Small intestine (tissue), 7 donors: ENCODE measurements around the gene SUGCT. TPM values are rescaled to one million over a fixed set of nuclear protein-coding genes. Genes with fewer than 3 reads are reported as not detected.

Experiments used
- DNase-seq, 2 donors: peaks; one replicate each; pipeline versions ENCODE4 v3.0.0 to v3.0.0-alpha.2; 2013
- FAIRE-seq: peaks from 2 replicates; lab custom pipeline; 2012; peaks lifted over from hg19 to GRCh38; lab: Jason Lieb, UNC
- H3K27ac ChIP-seq, 3 donors: one replicate each; pipeline ENCODE4 v1.5.1; 2013; ENCODE audit warnings: low read length in 2 of 3, mild to moderate bottlenecking in 2 of 3, control low read depth in 1 of 3, inconsistent platforms in 1 of 3, low read depth in 1 of 3, moderate library complexity in 1 of 3
- H3K27me3 ChIP-seq, 3 donors: one replicate each; pipeline ENCODE4 v1.6.1; 2013; ENCODE audit warnings: low read length in 3 of 3, inconsistent platforms in 1 of 3; ENCODE audit not compliant: control insufficient read depth in 3 of 3, insufficient read depth in 3 of 3
- H3K36me3 ChIP-seq, 3 donors: one replicate each; pipeline ENCODE4 v1.6.1; 2013; ENCODE audit warnings: low read length in 3 of 3, inconsistent platforms in 1 of 3, low read depth in 1 of 3, mild to moderate bottlenecking in 1 of 3, moderate library complexity in 1 of 3; ENCODE audit not compliant: control insufficient read depth in 3 of 3, insufficient read depth in 2 of 3
- H3K4me1 ChIP-seq, 3 donors: one replicate each; pipeline ENCODE4 v1.6.1; 2013; ENCODE audit warnings: low read length in 2 of 3, inconsistent platforms in 1 of 3, low read depth in 1 of 3, mild to moderate bottlenecking in 1 of 3, moderate library complexity in 1 of 3; ENCODE audit not compliant: control insufficient read depth in 3 of 3, insufficient read depth in 2 of 3
- H3K4me3 ChIP-seq, 3 donors: one replicate each; pipeline ENCODE4 v1.5.1; 2013; ENCODE audit warnings: low read length in 3 of 3, control low read depth in 1 of 3, inconsistent platforms in 1 of 3, low read depth in 1 of 3, mild to moderate bottlenecking in 1 of 3, moderate library complexity in 1 of 3
- H3K9me3 ChIP-seq, 2 donors: one replicate each; pipeline ENCODE4 v1.6.1; 2013; ENCODE audit warnings: low read depth in 1 of 2, low read length in 1 of 2; ENCODE audit not compliant: control insufficient read depth in 2 of 2, insufficient read depth in 1 of 2
- WGBS, 3 donors: extraction: QIAGEN DNeasy Blood & Tissue Kit; methylation state at CpG; one replicate each; pipeline ENCODE4 v1.1.7; 2013; 5-methylcytosine and 5-hydroxymethylcytosine counted together
- polyA plus RNA-seq, 4 donors: library from polyadenylated mRNA; stranded (reverse) in 3 of 4; unstranded in 1 of 4; fragments of 200-250 nt in 3 of 4; fragments of 120-200 nt in 1 of 4; gene quantifications; one replicate each; pipeline versions ENCODE4 v1.2.1 to v1.2.3, GENCODE V29; 2013
- donor health status: healthy with polysubstance abuse.
- donor health status: control.
- donor health status: control.
- donor health status: Bipolar disorder and iron deficiency.
- donor health status: healthy.

Gene SUGCT
- polyA plus RNA-seq, 4 donors: 0.54 to 26.9 (median 2.5) TPM

GRCh38 chr7:40808378-40808942, 673.7 kb downstream of the SUGCT start:
- no peaks in the 10 kb centered on the region for H3K27me3 ChIP-seq
- H3K4me3 ChIP-seq: no peak overlapping the region
- H3K27ac ChIP-seq: no peak overlapping the region
- FAIRE-seq: no peak
- H3K4me1 ChIP-seq: no peaks in the 10 kb centered on the region
- DNase-seq: no peak
- H3K36me3 ChIP-seq: no peaks in the 10 kb centered on the region
- no peaks in the 10 kb centered on the region for H3K9me3 ChIP-seq

GRCh38 chr7:40810274-40810673, 675.5 kb downstream of the SUGCT start:
- FAIRE-seq (no peak), DNase-seq (no peak)
- Histone ChIP-seq H3K27ac (no peak overlapping the region), H3K4me1 (no peaks in the 10 kb centered on the region), H3K9me3 (no peaks in the 10 kb centered on the region), H3K36me3 (no peaks in the 10 kb centered on the region), H3K27me3 (no peaks in the 10 kb centered on the region), H3K4me3 (no peak overlapping the region)
- WGBS, 3 donors: 81 to 96% (median 92%) methylated on average over 1 of the region's 1 CpG

GRCh38 chr7:40811666-40812065, 676.9 kb downstream of the SUGCT start:
- Histone ChIP-seq H3K27me3 (no peaks in the 10 kb centered on the region), H3K9me3 (peaks cover 0 to 9% of the 10 kb centered on the region in 2 donors), H3K27ac (no peak overlapping the region), H3K4me1 (no peaks in the 10 kb centered on the region), H3K36me3 (no peaks in the 10 kb centered on the region), H3K4me3 (no peak overlapping the region)
- 92 to 100% (median 95%) methylated on average over 1 of the region's 1 CpG for WGBS, 3 donors
- DNase-seq (no peak), FAIRE-seq (no peak)

- WGBS, 3 donors: 85 to 97% (median 89%) methylated on average over 2 of the region's 2 CpGs
- H3K27me3 ChIP-seq: no peaks in the 10 kb centered on the region
- H3K36me3 ChIP-seq: no peaks in the 10 kb centered on the region
- H3K4me1 ChIP-seq: no peaks in the 10 kb centered on the region
- H3K27ac ChIP-seq: no peak overlapping the region
- H3K4me3 ChIP-seq: no peak overlapping the region
- FAIRE-seq (no peak), DNase-seq (no peak)
- H3K9me3 ChIP-seq: peaks cover 0 to 9% of the 10 kb centered on the region in 2 donors
These were observed 680.2 kb downstream of the SUGCT start for GRCh38 chr7:40815022-40815421.

- H3K9me3 ChIP-seq: peaks cover 0 to 9% of the 10 kb centered on the region in 2 donors
- FAIRE-seq (no peak), DNase-seq (no peak)
- no peaks in the 10 kb centered on the region for H3K36me3 ChIP-seq
- WGBS, 3 donors: 84 to 94% (median 91%) methylated on average over 4 of the region's 4 CpGs
- H3K4me3 ChIP-seq: no peak overlapping the region
- no peaks in the 10 kb centered on the region for H3K4me1 ChIP-seq
- no peak overlapping the region for H3K27ac ChIP-seq
- no peaks in the 10 kb centered on the region for H3K27me3 ChIP-seq
These were observed 680.7 kb downstream of the SUGCT start for GRCh38 chr7:40815512-40815911.

GRCh38 chr7:40822861-40823260, 688.1 kb downstream of the SUGCT start:
- WGBS, 3 donors: 85 to 93% (median 92%) methylated on average over 1 of the region's 1 CpG
- no peak for FAIRE-seq

GRCh38 chr7:40824461-40824860, 689.7 kb downstream of the SUGCT start:
- Histone ChIP-seq H3K36me3 (no peaks in the 10 kb centered on the region), H3K9me3 (no peaks in the 10 kb centered on the region), H3K27ac (no peak overlapping the region), H3K27me3 (no peaks in the 10 kb centered on the region), H3K4me1 (peaks cover 4 to 11% (median 6%) of the 10 kb centered on the region in 3 donors), H3K4me3 (no peak overlapping the region)
- DNase-seq (no peak), FAIRE-seq (no peak)
- WGBS, 3 donors: 72 to 79% (median 73%) methylated on average over 3 of the region's 3 CpGs

More at GRCh38 chr7:40822861-40823260, 688.1 kb downstream of the SUGCT start:
- no peak for DNase-seq
- no peaks in the 10 kb centered on the region for H3K9me3 ChIP-seq
- no peaks in the 10 kb centered on the region for H3K27me3 ChIP-seq
- peaks cover 4 to 11% (median 6%) of the 10 kb centered on the region in 3 donors for H3K4me1 ChIP-seq
- H3K36me3 ChIP-seq: no peaks in the 10 kb centered on the region
- no peak overlapping the region for H3K4me3 ChIP-seq
- no peak overlapping the region for H3K27ac ChIP-seq

GRCh38 chr7:40826411-40827221, 691.8 kb downstream of the SUGCT start:
- H3K36me3 ChIP-seq: no peaks in the 10 kb centered on the region
- H3K4me3 ChIP-seq: no peak overlapping the region
- no peak for DNase-seq
- H3K4me1 ChIP-seq: peaks cover 4 to 11% (median 6%) of the 10 kb centered on the region in 3 donors
- no peaks in the 10 kb centered on the region for H3K27me3 ChIP-seq
- 33 to 52% (median 40%) methylated on average over 3 of the region's 3 CpGs for WGBS, 3 donors
- H3K27ac ChIP-seq: peak overlapping the region in 1 of 3 donors; percentile 25
- no peaks in the 10 kb centered on the region for H3K9me3 ChIP-seq
- FAIRE-seq: no peak
